SU-DHL-6 (cell line): Measurements from ENCODE around the gene HTR2B.

Experiments used
- EZH2phosphoT487 ChIP-seq: fragments of 200-600 bp; sonication (generic), shearing (Covaris generic); conservative IDR thresholded peaks from 2 replicates; pipeline ENCODE4 v1.6.1; 2018; ENCODE audit warnings: mild to moderate bottlenecking, antibody characterized with exemption, low read length, moderate library complexity, mixed read lengths
- TF ChIP-seq, protein P1 (sequence below): fragments of 200-600 bp; sonication (generic); IDR thresholded peaks from one replicate; pipeline ENCODE4 v1.5.1; 2017; ENCODE audit warnings: antibody characterized with exemption, mild to moderate bottlenecking, low read length, moderate library complexity; ENCODE audit not compliant: insufficient read depth, poor library complexity, severe bottlenecking

DNA sequence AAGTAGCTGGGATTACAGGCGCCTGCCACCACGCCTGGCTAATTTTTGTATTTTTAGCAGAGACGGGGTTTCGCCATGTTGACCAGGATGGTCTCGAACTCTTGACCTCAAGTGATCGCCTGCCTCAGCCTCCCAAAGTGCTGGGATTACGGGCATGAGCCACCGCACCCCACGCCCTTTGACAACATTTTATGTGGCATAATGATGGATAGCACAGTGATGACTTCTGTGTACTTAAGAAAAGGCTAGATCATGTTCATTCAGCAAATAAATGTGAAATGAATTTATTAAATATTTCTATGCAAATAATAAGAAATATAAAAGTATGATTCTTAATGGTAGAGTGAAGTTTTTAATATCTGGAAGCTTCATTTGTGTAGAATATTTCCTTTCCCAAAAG, 2.6 kb upstream of the HTR2B start:
- TF ChIP-seq, protein P1, sequence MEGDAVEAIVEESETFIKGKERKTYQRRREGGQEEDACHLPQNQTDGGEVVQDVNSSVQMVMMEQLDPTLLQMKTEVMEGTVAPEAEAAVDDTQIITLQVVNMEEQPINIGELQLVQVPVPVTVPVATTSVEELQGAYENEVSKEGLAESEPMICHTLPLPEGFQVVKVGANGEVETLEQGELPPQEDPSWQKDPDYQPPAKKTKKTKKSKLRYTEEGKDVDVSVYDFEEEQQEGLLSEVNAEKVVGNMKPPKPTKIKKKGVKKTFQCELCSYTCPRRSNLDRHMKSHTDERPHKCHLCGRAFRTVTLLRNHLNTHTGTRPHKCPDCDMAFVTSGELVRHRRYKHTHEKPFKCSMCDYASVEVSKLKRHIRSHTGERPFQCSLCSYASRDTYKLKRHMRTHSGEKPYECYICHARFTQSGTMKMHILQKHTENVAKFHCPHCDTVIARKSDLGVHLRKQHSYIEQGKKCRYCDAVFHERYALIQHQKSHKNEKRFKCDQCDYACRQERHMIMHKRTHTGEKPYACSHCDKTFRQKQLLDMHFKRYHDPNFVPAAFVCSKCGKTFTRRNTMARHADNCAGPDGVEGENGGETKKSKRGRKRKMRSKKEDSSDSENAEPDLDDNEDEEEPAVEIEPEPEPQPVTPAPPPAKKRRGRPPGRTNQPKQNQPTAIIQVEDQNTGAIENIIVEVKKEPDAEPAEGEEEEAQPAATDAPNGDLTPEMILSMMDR, result no peak
- no peak for TF ChIP-seq EZH2phosphoT487
